ENCODE measurements around the gene TBX21. TPM values are rescaled to one million over a fixed set of nuclear protein-coding genes. Genes with fewer than 3 reads are reported as not detected.

TBX21 gene
- total and polyA plus RNA-seq, 7 donors = 0.04 to 0.36 (median 0.12) TPM; not detected in 1

DNA sequence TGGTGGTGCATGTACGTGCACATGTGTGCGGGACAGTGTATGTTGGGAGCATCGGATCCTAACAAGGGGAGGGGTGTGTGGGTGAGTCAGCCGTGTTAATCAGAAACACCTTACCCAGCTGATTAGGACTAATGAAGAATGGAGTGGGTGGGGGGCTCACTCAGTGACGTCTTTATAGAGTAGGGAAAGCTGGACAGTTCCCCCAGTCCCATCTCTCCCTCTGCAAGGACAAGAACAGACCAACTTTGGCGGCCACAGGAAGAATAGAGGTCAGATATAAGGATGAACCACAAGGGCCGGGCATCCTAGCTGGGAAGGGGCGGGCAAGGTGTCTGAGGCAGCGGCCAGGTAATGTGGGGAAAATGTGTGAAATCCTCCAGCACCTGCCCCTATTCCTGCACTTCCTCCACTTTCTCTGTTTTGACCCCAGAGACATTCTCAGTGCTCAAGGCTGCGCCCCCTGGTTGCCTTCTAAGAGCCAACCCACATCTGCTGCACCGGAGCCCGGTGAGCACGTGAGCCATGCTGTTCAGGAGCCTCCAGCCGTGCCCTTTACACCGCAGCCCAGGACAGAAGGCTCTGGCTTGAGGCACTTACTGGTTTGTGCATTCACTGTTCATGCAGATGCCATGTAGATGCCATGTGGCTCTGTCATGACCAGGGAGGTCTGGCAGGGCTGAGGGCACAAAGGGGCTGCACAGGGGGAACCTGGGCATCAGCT, 18.9 kb upstream of the TBX21 start:
- intact Hi-C loops (cut with DNase I) = no loop called here
- ATAC-seq (no peak), DNase-seq (no peak)
- H3K27me3 ChIP-seq (ENCODE audit: insufficient read depth in 3 of 3, low read length in 2 of 3) = peaks cover 0 to 9% (median 2%) of the 10 kb centered on the region in 3 donors
- WGBS, 3 donors = 35 to 40% (median 36%) methylated on average over 15 of the region's 15 CpGs
- H3K27ac ChIP-seq = no peak overlapping the region
- H3K9me3 ChIP-seq = no peaks in the 10 kb centered on the region
- no peaks in the 10 kb centered on the region for H3K4me1 ChIP-seq
- H3K4me3 ChIP-seq = no peak overlapping the region
- H3K36me3 ChIP-seq (ENCODE audit: insufficient read depth in 1 of 2, low read depth in 1 of 2) = peaks cover 0 to 26% of the 10 kb centered on the region in 2 donors
- TF ChIP-seq CTCF (IDR thresholded peaks at IDR 0.05) = no peak

DNA sequence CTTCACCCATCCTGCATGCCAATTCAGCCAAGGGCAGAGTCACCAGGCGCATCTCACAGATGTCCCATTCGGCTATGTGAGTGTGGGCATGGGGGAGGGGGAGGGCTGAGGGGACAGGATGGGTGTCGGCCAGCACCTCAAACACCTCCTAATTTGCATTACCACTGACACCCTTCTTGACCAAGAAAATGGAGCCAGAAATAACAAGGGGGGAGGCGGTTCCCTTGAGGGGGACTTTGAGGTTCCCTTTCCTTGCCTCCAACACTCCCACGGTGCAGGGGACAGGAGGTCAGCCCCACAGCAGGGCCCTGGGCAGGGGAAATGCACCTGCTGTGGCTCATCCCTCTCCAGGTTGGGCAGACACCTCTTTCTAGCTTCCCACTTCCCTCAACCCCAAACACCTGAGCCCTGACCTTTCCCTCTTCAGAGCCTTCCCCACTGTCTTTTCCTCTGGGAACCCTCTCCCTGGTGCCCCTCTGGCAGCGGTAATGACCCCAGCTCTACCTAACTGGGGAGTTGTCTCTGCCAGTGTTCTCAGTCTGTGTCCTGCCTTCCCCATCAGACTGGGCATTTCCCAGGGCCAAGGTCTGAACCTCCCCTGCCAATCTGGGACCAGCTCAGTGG, 18.2 kb upstream of the TBX21 start:
- no peak overlapping the region for H3K4me3 ChIP-seq
- H3K27me3 ChIP-seq (ENCODE audit: insufficient read depth in 3 of 3, low read length in 2 of 3) = peaks cover 0 to 16% (median 5%) of the 10 kb centered on the region in 3 donors
- ATAC-seq (no peak), DNase-seq (no peak)
- intact Hi-C loops (cut with DNase I) = no loop called here
- no peak for TF ChIP-seq CTCF (IDR thresholded peaks at IDR 0.05)
- H3K36me3 ChIP-seq (ENCODE audit: insufficient read depth in 1 of 2, low read depth in 1 of 2) = peaks cover 0 to 19% of the 10 kb centered on the region in 2 donors
- 69 to 75% (median 72%) methylated on average over 6 of the region's 6 CpGs for WGBS, 3 donors
- H3K9me3 ChIP-seq = no peaks in the 10 kb centered on the region
- no peak overlapping the region for H3K27ac ChIP-seq
- H3K4me1 ChIP-seq = no peaks in the 10 kb centered on the region

- Histone ChIP-seq H3K27me3 (ENCODE audit: insufficient read depth in 3 of 3, low read length in 2 of 3) (peaks cover 0 to 24% (median 10%) of the 10 kb centered on the region in 3 donors), H3K36me3 (ENCODE audit: insufficient read depth in 1 of 2, low read depth in 1 of 2) (peaks cover 0 to 10% of the 10 kb centered on the region in 2 donors), H3K4me3 (no peak overlapping the region), H3K9me3 (no peaks in the 10 kb centered on the region), H3K4me1 (no peaks in the 10 kb centered on the region), H3K27ac (no peak overlapping the region)
- 65 to 75% (median 72%) methylated on average over 10 of the region's 10 CpGs for WGBS, 3 donors
- intact Hi-C loops (cut with DNase I) = no loop called here
- DNase-seq = no peak
- no peak for TF ChIP-seq CTCF (IDR thresholded peaks at IDR 0.05)
- ATAC-seq = no peak
Observed at GRCh38 chr17:47715669-47716325, 17.2 kb upstream of the TBX21 start.

GRCh38 chr17:47716375-47716774, 16.7 kb upstream of the TBX21 start:
- Histone ChIP-seq H3K27me3 (ENCODE audit: insufficient read depth in 3 of 3, low read length in 2 of 3) (peaks cover 0 to 30% (median 14%) of the 10 kb centered on the region in 3 donors), H3K9me3 (no peaks in the 10 kb centered on the region), H3K4me1 (no peaks in the 10 kb centered on the region), H3K27ac (no peak overlapping the region), H3K4me3 (no peak overlapping the region), H3K36me3 (ENCODE audit: insufficient read depth in 1 of 2, low read depth in 1 of 2) (peaks cover 0 to 4% of the 10 kb centered on the region in 2 donors)
- DNase-seq = no peak
- no peak for TF ChIP-seq CTCF (IDR thresholded peaks at IDR 0.05)
- ATAC-seq = no peak
- 78 to 85% (median 81%) methylated on average over 3 of the region's 3 CpGs for WGBS, 3 donors
- intact Hi-C loops (cut with DNase I) = no loop called here

Measured in psoas muscle (tissue), 8 donors.